GM19035 (cell line): ENCODE measurements around the gene ALOX5.
A peak's percentile ranks its signal among the peaks of the same experiment; 100 is the strongest.

Source experiments
- ATAC-seq: cut with Tn5 transposase; IDR thresholded peaks from one replicate; pipeline ENCODE4 v1.9.1; 2021; ENCODE audit not compliant: unreplicated experiment

Gene ALOX5

DNA sequence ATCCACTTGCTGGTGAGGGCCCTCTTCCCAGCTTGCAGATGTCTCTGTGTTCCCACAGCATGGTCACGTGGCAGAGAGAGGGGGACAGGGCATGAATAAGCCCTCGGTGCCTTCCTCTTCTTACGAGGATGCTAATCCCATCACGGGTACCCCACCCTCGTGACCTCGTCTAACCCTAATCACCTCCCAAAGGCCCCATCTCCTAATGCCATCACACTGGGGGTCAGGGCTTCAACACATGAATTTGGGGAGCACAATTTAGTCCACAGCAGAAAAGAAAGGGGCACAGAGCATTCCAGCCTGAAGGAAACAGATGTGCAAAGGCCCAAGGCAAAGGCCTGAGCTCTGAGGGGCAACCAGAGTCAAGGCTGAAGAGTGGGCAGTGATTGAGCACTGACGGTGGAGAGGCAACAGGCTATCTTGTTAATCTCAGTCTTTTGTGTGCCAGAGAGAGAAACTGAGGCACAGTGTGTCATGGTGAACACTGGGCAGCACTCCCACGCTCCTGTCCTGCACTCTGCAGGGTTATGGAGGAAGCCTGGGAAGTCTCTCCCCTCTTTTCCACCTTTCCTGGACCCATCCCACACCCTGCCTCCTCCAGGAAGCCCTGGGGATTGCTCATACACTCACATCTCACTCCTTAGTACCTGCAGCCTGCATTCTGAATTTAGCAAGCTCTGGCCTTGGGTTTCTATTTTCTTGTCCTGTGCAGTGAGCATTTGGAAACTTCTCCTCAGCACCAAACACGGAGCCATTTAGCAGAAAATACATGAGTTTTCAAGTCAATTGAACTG is 49.0 kb downstream of the ALOX5 start:
- ATAC-seq: no peak

- ATAC-seq: no peak
Observed at GRCh38 chr10:45423976-45424499, 50.0 kb downstream of the ALOX5 start.

DNA sequence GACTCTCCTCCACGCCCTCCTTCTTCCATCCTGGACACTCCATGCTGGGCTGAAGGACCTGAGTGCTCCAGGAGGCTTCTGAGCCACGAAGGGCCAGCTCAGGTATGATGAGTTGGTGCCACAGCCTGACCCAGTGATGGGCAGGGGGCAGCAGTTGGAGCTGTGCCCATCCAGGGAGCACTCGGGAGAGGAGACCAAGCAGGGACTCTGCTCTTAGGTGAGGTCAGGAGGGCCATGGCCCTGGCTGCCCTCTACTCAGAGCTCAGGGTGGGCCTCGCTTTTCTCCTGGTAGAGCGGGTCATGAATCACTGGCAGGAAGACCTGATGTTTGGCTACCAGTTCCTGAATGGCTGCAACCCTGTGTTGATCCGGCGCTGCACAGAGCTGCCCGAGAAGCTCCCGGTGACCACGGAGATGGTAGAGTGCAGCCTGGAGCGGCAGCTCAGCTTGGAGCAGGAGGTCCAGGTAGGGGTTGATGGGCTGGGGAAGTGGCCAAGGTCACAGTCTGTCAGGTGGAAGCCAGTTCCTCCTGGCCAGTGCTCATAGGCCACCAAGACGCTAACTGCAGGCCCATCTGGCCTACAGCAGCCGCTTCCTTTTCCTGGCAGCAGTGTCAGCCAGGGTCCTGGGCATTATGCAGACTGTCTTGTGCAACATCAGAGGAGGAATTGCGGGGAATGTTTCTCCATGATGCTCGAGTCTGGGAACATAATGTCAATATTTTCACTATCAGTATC is 50.8 kb downstream of the ALOX5 start:
- ATAC-seq: no peak

DNA sequence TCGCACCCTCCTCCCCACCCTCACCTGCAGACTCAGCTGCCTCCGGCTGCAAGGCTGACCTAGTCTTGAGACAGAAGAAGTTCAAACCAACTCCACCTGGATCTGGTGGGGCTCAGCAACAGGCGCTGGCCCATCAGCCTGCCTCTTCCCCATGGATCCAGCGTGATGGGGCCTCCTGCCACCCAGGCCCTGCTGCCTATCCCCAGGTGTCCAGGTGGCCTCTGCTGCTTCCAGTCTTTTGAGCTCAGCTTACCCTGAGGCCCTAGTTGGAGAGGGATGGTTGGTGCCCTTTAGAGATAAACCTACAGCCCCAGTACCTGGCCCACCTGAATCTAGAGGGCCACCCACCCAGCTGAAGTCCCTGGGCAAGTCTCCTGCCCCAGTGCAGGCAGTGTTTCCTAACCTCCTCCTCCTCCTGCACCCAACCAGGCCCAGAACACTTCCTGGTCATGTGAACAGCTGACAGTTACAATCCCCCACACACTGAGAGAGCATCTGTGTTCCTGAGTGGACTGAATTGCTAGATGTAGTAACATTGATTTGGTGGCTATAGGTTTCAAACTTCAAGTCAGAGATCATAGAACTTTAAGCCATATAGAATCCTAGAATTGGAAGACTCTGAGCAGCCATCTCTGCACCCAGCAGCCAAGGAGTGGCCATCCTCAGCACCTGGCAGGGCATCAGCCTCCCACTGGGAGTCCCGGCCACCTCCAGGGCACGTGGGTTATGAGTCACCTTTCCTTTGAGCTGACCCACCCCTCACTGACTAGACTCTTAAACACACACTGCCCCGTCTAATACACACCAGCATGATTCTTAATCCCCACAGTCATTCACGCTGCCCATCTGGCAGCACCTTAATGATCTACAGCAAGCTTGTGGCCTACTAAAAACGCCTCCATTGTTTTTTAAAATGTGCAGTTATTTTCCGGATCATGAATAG is 51.9 kb downstream of the ALOX5 start:
- ATAC-seq: no peak

DNA sequence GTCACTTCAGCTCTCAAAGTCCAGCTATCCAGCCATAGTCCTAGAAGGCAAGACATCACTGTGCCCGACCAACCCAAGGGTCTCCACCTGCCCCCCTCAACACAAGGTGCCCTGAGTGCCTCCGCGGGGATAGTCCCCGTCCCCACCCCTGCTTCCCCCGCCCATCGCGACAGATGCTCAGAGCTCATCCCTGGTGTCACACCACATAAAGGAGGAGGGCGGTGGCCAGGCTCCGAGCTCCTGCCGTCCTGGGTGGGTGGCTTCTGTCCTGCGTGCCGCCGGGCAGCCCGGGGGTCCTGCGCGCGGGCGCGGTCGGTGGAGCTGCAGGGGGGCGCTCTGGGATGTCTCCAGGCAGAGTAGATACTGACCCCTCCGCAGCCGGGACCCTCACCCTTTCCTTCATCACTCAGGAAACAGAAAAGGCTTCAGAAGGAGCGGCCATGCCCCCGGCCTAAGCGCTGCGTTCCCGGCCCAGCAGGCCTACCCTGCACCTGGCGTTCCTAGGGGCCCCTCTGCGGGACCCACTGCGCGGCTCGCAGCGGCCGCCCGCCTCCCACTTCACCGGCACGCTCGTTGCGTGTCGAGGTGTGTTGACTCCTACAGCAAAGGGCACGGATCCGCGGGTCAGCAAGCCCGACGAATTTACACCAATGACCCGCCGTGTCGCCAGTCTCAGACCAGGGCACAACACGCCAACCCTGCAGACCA is 53.4 kb downstream of the ALOX5 start:
- ATAC-seq: no peak

GRCh38 chr10:45427970-45428366 is 54.0 kb downstream of the ALOX5 start:
- no peak for ATAC-seq

- no peak for ATAC-seq
Observed at GRCh38 chr10:45428611-45429510, 54.8 kb downstream of the ALOX5 start.

- ATAC-seq: no peak
Observed at GRCh38 chr10:45429790-45430189, 55.8 kb downstream of the ALOX5 start.

- ATAC-seq: no peak
Observed at GRCh38 chr10:45432113-45432512, 58.1 kb downstream of the ALOX5 start.

DNA sequence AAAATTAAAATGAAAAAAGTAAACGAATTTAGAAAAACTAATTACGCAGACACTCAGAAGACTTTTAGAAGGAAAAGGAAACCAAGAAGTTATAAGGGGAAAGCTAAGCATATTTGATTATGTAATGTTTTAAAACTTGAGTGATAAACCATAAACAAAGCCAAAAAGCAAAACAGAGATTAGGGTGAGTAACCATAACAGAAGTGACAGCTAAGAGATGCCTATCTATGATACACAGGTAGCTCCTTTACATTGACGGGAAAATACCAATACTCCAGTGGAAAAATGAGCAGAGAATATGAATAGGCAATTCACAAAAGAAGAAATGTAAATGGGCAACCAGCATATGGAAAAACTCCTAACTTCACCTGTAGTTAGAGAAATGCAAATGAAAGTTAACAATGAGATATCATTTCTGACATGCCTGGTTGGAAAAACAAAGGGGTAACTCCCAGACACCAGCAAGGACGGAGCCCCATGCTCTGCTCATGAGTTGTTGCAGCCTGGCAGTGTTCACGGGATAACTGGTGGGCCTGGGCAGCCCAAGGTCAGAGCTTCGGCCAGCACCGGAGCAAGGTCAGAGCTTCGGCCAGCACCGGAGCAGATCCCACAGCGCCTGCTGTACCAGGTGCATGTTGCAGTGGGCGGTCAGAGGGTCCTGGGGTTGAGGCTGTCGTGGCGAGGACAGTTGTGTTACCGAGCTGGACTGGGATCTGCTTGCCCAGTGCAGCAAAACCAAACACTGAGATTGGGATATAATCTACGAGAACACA is 58.9 kb downstream of the ALOX5 start:
- no peak for ATAC-seq

DNA sequence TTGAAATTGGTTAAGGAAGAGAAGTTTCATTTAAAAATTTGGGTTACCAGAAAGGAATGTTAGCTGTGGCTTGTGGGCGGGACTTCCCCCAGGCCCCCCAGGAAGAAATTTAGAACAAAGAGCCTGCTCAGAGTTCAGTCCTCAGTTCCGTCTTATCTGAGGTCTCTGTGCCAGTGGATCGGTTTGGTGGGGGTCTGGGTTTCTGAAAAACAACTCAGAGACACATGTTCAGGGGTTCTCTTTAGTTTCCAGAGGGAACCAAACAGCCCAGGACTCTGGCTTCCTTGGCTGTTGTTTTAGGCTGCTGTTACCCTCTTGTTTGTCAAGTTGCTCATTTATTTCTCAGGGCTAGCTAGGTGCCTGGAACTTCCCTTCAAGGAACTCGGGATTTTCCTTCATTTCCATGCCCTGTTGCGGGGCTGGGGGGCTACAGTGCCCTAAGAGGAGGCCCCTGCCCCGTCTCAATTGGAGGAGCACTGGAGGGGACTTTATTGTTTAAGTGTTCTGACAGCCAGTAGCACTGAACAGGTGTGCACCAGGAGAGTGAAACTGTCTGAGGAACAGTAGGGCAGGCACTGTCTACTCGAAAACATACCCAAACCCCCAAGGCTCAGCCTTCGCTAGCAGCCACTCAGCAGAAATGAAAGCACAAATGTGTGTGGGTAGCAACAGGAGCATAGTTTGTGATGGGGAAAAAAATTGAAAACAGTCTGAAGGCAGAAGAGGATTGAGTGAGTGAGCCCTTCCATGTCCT is 59.9 kb downstream of the ALOX5 start:
- ATAC-seq: peak; percentile 93

- no peak for ATAC-seq
Observed at GRCh38 chr10:45437587-45438465, 63.8 kb downstream of the ALOX5 start.

DNA sequence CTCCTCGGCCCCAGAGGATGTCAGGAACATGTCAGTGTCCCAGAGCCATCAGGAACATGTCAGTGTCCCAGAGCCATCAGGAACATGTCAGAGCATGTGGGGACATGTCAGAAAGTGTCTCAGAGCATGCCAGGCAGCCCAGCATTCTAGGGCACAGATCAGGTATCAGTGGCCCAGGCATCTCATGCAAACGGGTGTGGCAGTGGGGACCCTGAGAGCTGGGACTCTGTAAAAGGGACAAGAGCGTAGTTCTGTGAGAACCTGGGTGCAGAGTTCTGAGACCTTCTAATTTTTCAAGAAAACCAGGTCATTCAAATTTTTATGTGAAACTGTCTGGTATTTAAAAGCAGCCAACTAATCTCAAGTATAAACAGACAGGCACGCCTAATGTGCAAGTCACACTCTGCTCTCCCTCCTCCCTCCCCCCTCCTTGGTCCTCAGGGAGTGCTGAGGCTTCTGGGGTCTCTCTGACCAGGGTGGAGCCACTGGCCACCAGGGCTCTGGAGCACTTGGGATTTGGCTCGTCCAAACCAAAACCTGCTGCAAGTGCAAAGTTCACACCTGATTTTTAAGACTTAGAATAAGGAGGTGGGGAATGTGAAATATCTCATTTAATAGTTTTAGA is 64.6 kb downstream of the ALOX5 start:
- no peak for ATAC-seq

DNA sequence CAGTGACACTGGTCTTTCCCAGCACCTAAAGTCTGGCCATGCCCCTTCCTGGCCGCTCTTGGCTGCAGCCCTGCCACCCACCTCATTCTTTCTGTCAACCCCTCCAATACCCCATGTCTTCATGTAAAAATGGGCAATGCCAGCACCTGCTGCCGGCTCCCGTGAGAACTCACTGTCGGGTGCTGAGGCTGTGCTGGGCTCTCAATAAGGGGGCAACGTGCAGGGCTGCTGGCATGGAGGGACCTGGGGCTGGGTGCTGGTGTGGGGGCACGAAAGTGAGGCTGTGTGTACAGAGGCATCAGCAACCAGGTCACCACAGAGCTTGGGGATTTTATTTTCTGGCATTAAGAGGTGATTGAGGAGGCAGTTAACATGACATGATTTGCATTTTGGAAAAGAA is 65.3 kb downstream of the ALOX5 start:
- no peak for ATAC-seq

- ATAC-seq: no peak
Observed at GRCh38 chr10:45439873-45440272, 65.9 kb downstream of the ALOX5 start.

- no peak for ATAC-seq
Observed at GRCh38 chr10:45440511-45441062, 66.6 kb downstream of the ALOX5 start.
